WI38 (cell line): ENCODE measurements around the gene MCF2L2.

Source experiments
- H3K4me3 ChIP-seq: 2 replicates; pipeline ENCODE4 v1.5.1; 2011; ENCODE audit warnings: low read depth, mild to moderate bottlenecking, control low read depth, low read length
- CTCF ChIP-seq: IDR thresholded peaks from 2 replicates; pipeline ENCODE4 v1.5.1; 2012; ENCODE audit warnings: low read depth, mild to moderate bottlenecking, control low read depth, low read length

The MCF2L2 gene

GRCh38 chr3:183385698-183386613 lies 42.5 kb downstream of the MCF2L2 start:
- no peak overlapping the region for H3K4me3 ChIP-seq
- peak; percentile 58 for TF ChIP-seq CTCF

- TF ChIP-seq CTCF, result no peak
- H3K4me3 ChIP-seq, result no peak overlapping the region
Observed at GRCh38 chr3:183381673-183382072, 46.7 kb downstream of the MCF2L2 start.

DNA sequence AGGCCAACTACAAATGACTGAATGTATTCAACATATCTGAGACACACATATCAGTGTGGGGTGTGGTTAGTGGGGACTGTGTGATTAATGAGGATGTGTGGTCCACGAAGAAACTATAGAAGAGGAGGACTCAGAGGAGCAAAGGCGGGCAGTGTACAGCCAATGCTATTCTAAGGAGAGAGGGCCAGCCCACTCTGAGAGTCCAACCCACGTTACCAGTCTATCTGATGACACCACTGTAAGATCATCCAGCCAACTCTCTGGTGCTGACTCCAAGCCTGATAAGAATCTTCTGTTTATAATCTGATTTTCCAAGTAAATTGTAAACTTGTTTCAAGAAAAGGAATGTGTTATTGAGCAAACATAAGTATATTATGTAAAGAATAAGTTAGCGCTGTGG lies 47.2 kb downstream of the MCF2L2 start:
- no peak for TF ChIP-seq CTCF
- no peak overlapping the region for H3K4me3 ChIP-seq

- TF ChIP-seq CTCF, result no peak
- no peak overlapping the region for H3K4me3 ChIP-seq
Observed at GRCh38 chr3:183378951-183379350, 49.5 kb downstream of the MCF2L2 start.

GRCh38 chr3:183378545-183378944 lies 49.9 kb downstream of the MCF2L2 start:
- no peak for TF ChIP-seq CTCF
- H3K4me3 ChIP-seq, result no peak overlapping the region

- TF ChIP-seq CTCF, result no peak
- no peak overlapping the region for H3K4me3 ChIP-seq
Observed at GRCh38 chr3:183378008-183378407, 50.4 kb downstream of the MCF2L2 start.

- TF ChIP-seq CTCF, result no peak
- H3K4me3 ChIP-seq, result no peak overlapping the region
Observed at GRCh38 chr3:183377307-183377959, 51.0 kb downstream of the MCF2L2 start.
